CMK (cell line): ENCODE results near the gene OR2S2.

Experiments
- DNase-seq: peaks from one replicate; pipeline ENCODE4 v3.0.0-alpha.2; 2010; ENCODE audit warnings: low read depth

OR2S2 gene

GRCh38 chr9:35909274-35909673, 48.7 kb downstream of the OR2S2 start, which contains the start of gene SPAAR:
SPAAR (plus strand) TSS chr9:35909490; CDS start chr9:35910464, 974 bp downstream.
- DNase-seq, result no peak

DNA sequence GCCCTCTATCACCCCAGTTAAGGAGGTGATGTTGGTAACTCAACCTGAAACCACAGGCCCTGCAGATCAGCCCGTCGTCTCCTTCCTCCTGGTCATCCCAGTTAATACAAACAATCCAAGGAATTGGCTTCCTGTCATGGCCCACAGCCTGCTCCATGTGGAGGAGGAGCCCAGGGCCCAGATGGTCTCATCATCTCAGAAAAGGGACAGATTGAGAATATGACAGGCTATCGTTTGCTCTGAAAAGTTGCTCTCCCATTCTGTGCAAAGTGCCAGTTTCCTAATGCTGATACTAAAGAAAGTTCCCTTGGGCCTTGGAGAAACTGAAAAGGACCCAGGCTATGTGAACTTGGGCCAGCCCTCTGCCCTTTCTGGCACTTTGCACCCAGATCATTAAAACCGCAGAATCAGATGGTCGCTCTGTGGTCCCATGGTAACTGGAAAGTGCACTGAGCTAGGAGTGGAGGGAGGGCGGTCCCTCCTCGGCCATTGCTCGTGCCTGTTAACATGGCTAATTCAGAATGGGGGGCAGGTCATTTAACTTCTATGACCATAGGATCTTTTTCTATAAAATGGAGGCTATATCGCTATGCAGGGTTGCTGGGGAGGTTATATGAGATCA, 49.3 kb downstream of the OR2S2 start:
- DNase-seq, result no peak

GRCh38 chr9:35907711-35908503, 50.0 kb downstream of the OR2S2 start:
- peak; percentile 21 for DNase-seq
